H1 (cell line): ENCODE data around the gene ZC3HAV1. TPM values are rescaled to one million over a fixed set of nuclear protein-coding genes. Genes with fewer than 3 reads are reported as not detected.

Source experiments
- CTCF ChIA-PET: fragments of 300-600 bp; sonication (Branson Sonifier 250); formaldehyde crosslinking; loops from one replicate; lab custom pipeline; 2021; ENCODE audit not compliant: partially characterized antibody; lab: Charles Lee
- POLR2A ChIA-PET: fragments of 300-600 bp; sonication (Branson Sonifier 250); formaldehyde crosslinking; loops from one replicate; lab custom pipeline; 2021; ENCODE audit warnings: inconsistent platforms; ENCODE audit not compliant: partially characterized antibody; lab: Charles Lee
- DNase-seq, 2 experiments: peaks; one replicate each; pipeline versions ENCODE4 v3.0.0 to v3.0.0-alpha.2; 2010 to 2022; ENCODE audit warnings: low spot score in 2 of 2, low read depth in 1 of 2, mixed read lengths in 1 of 2
- FAIRE-seq: peaks from 2 replicates; lab custom pipeline; 2011; peaks lifted over from hg19 to GRCh38; lab: Jason Lieb, UNC
- H2AFZ ChIP-seq: 2 replicates; pipeline ENCODE4 v1.8.1; 2012; ENCODE audit warnings: low read length, inconsistent platforms
- H2AK5ac ChIP-seq: 2 replicates; pipeline ENCODE4 v1.6.1; 2013; ENCODE audit warnings: low read depth, low read length
- H2BK120ac ChIP-seq: replicated peaks from 2 replicates; pipeline ENCODE3; 2013; ENCODE audit warnings: low read depth, low read length, inconsistent platforms
- H2BK12ac ChIP-seq: 2 replicates; pipeline ENCODE4 v1.6.1; 2013; ENCODE audit warnings: low read depth, low read length
- H2BK15ac ChIP-seq: 2 replicates; pipeline ENCODE4 v1.6.1; 2013; ENCODE audit warnings: low read length
- H2BK20ac ChIP-seq: 2 replicates; pipeline ENCODE4 v1.6.1; 2013; ENCODE audit warnings: low read length
- H2BK5ac ChIP-seq: 2 replicates; pipeline ENCODE4 v1.6.1; 2013; ENCODE audit warnings: low read depth, low read length
- H3K14ac ChIP-seq: 2 replicates; pipeline ENCODE4 v1.6.1; 2013; ENCODE audit warnings: inconsistent platforms; ENCODE audit not compliant: insufficient read length
- H3K18ac ChIP-seq: 2 replicates; pipeline ENCODE4 v1.6.1; 2013; ENCODE audit warnings: low read length; ENCODE audit errors: extremely low read depth
- H3K23ac ChIP-seq: 2 replicates; pipeline ENCODE4 v1.6.1; 2013; ENCODE audit warnings: inconsistent platforms; ENCODE audit not compliant: insufficient read length
- H3K23me2 ChIP-seq: 2 replicates; pipeline ENCODE4 v1.6.1; 2013; ENCODE audit warnings: low read depth, low read length
- H3K27ac ChIP-seq: 2 replicates; pipeline ENCODE4 v1.6.1; 2011; ENCODE audit warnings: low read depth, low read length, inconsistent platforms
- H3K27me3 ChIP-seq, 4 experiments: replicated peaks in 1 of 4; 1 replicate in 1 of 4; 2 replicates in 3 of 4; pipeline versions ENCODE4 v1.6.1 to v1.8.1; 2011 to 2013; ENCODE audit warnings: low read length in 3 of 4, mild to moderate bottlenecking in 3 of 4, inconsistent platforms in 2 of 4, mixed read lengths in 2 of 4, moderate library complexity in 1 of 4; ENCODE audit not compliant: control insufficient read depth in 3 of 4, insufficient read depth in 3 of 4; ENCODE audit errors: extremely low read depth in 1 of 4
- H3K36me3 ChIP-seq, 4 experiments: 2 replicates each; pipeline versions ENCODE4 v1.6.1 to v1.8.1; 2011 to 2013; ENCODE audit warnings: mild to moderate bottlenecking in 4 of 4, low read length in 3 of 4, moderate library complexity in 2 of 4, control low read depth in 1 of 4, inconsistent platforms in 1 of 4; ENCODE audit not compliant: insufficient read depth in 4 of 4, control insufficient read depth in 2 of 4
- H3K4ac ChIP-seq: replicated peaks from 2 replicates; pipeline ENCODE3; 2013; ENCODE audit warnings: low read length, low read depth, mixed read lengths, inconsistent platforms; ENCODE audit not compliant: insufficient read length
- H3K4me1 ChIP-seq, 4 experiments: replicated peaks in 1 of 4; 1 replicate in 1 of 4; 2 replicates in 3 of 4; pipeline versions ENCODE4 v1.6.1 to v1.8.1; 2011 to 2013; ENCODE audit warnings: low read length in 3 of 4, inconsistent platforms in 2 of 4, mixed read lengths in 1 of 4; ENCODE audit not compliant: insufficient read depth in 4 of 4, control insufficient read depth in 3 of 4
- H3K4me2 ChIP-seq, 2 experiments: 2 replicates each; pipeline versions ENCODE4 v1.6.1 to v1.8.1; 2011 to 2013; ENCODE audit warnings: low read depth in 2 of 2, low read length in 2 of 2, control low read depth in 1 of 2, inconsistent platforms in 1 of 2, mild to moderate bottlenecking in 1 of 2; ENCODE audit not compliant: insufficient read depth in 1 of 2
- H3K4me3 ChIP-seq, 4 experiments: fragments of 200-600, 300-600 bp in 1 of 4; sonication (generic), shearing (Covaris generic), sonication (Bioruptor Twin) in 1 of 4; 2 replicates each; pipeline versions ENCODE4 v1.5.1 to v1.8.1; 2011 to 2016; ENCODE audit warnings: low read length in 4 of 4, low read depth in 3 of 4, control low read depth in 2 of 4, inconsistent platforms in 2 of 4, mild to moderate bottlenecking in 2 of 4, mixed read lengths in 1 of 4, moderate library complexity in 1 of 4; ENCODE audit not compliant: insufficient read depth in 2 of 4; ENCODE audit errors: extremely low read depth in 1 of 4
- H3K56ac ChIP-seq: replicated peaks from 2 replicates; pipeline ENCODE3; 2013; ENCODE audit warnings: low read depth, mild to moderate bottlenecking, mixed read lengths, low read length, inconsistent platforms; ENCODE audit not compliant: insufficient read length
- H3K79me1 ChIP-seq: 2 replicates; pipeline ENCODE4 v1.6.1; 2013; ENCODE audit warnings: low read depth, low read length, control low read depth
- H3K79me2 ChIP-seq, 2 experiments: 2 replicates each; pipeline versions ENCODE4 v1.6.1 to v1.8.1; 2012 to 2013; ENCODE audit warnings: low read length in 2 of 2, mild to moderate bottlenecking in 2 of 2, inconsistent platforms in 1 of 2; ENCODE audit not compliant: insufficient read depth in 2 of 2, control insufficient read depth in 1 of 2
- H3K9ac ChIP-seq, 4 experiments: replicated peaks in 1 of 4; 1 replicate in 1 of 4; 2 replicates in 3 of 4; pipeline versions ENCODE4 v1.6.1 to v1.8.1; 2011 to 2013; ENCODE audit warnings: low read depth in 3 of 4, low read length in 3 of 4, control low read depth in 2 of 4, mild to moderate bottlenecking in 2 of 4, moderate library complexity in 2 of 4, inconsistent platforms in 1 of 4; ENCODE audit errors: extremely low read depth in 1 of 4
- H3K9me3 ChIP-seq, 2 experiments: 2 replicates each; pipeline versions ENCODE4 v1.6.1 to v1.8.1; 2012 to 2013; ENCODE audit warnings: mild to moderate bottlenecking in 2 of 2, moderate library complexity in 2 of 2, control low read depth in 1 of 2, inconsistent platforms in 1 of 2, low read depth in 1 of 2, low read length in 1 of 2, mixed read lengths in 1 of 2; ENCODE audit not compliant: insufficient read depth in 2 of 2
- H4K20me1 ChIP-seq, 2 experiments: replicated peaks in 1 of 2; 2 replicates each; pipeline versions ENCODE3 to v1.8.1; 2011 to 2013; ENCODE audit warnings: inconsistent platforms in 2 of 2, low read length in 2 of 2, mild to moderate bottlenecking in 1 of 2; ENCODE audit not compliant: insufficient read depth in 2 of 2, control insufficient read depth in 1 of 2
- H4K5ac ChIP-seq: 2 replicates; pipeline ENCODE4 v1.6.1; 2013; ENCODE audit warnings: low read length, low read depth, mixed read lengths, inconsistent platforms; ENCODE audit not compliant: insufficient read length
- H4K8ac ChIP-seq: 2 replicates; pipeline ENCODE4 v1.8.0; 2013; ENCODE audit warnings: mild to moderate bottlenecking, moderate library complexity, low read length, inconsistent platforms; ENCODE audit not compliant: insufficient read depth; ENCODE audit errors: extremely low read depth
- H4K91ac ChIP-seq: replicated peaks from 2 replicates; pipeline ENCODE3; 2013; ENCODE audit warnings: low read length, mixed read lengths, inconsistent platforms; ENCODE audit not compliant: insufficient read length
- CEBPB ChIP-seq: IDR thresholded peaks from 2 replicates; pipeline ENCODE4 v1.6.1; 2012; ENCODE audit warnings: low read depth, low read length
- WGBS, 2 experiments: shearing (Covaris generic) in 1 of 2; methylation state at CpG; one replicate each; pipeline versions ENCODE4 v1.1.6 to v1.1.7; 2013 to 2015; ENCODE audit warnings: low lambda C conversion rate in 2 of 2, mixed read lengths in 2 of 2, inconsistent platforms in 1 of 2, low coverage in 1 of 2, missing lambda C conversion rate in 1 of 2; ENCODE audit not compliant: insufficient replicate concordance in 2 of 2, insufficient coverage in 1 of 2, insufficient read length in 1 of 2; ENCODE audit errors: extremely low coverage in 1 of 2, missing lambda C conversion rate in 1 of 2; 5-methylcytosine and 5-hydroxymethylcytosine counted together
- polyA plus RNA-seq, 7 experiments: library from polyadenylated mRNA; depleted of rRNA in 3 of 7; stranded (reverse) in 5 of 7; unstranded in 2 of 7; fragments of >200 nt in 5 of 7; fragments of 200-250 nt in 2 of 7; gene quantifications; 1 replicate in 5 of 7; 2 replicates in 1 of 7; 4 replicates in 1 of 7; pipeline versions ENCODE4 v1.2.1 to v1.2.3, GENCODE V29; 2011 to 2013; ENCODE audit warnings: missing spikeins in 2 of 7, mixed read lengths in 2 of 7
- total RNA-seq: library from RNA; stranded (reverse); fragmentation: NEBNext Ultra II Directional; extraction: Animal tissue kit (Norgen Biotek cat#: 25700); gene quantifications from 2 replicates; pipeline ENCODE4 v1.2.1, GENCODE V29; 2021

The ZC3HAV1 gene
- total and polyA plus RNA-seq, 2 of the 8 experiments (the other 6 are each of a cell fraction or from before 2014, with no cell fraction given): 22.5 to 43.4 TPM

GRCh38 chr7:139111147-139111546, 1.6 kb upstream of the ZC3HAV1 start:
- no peak for TF ChIP-seq CEBPB
- FAIRE-seq: no peak
- no peak overlapping the region for H3K4ac ChIP-seq
- no peaks in the 10 kb centered on the region for H3K36me3 ChIP-seq
- H3K9ac ChIP-seq: no peak overlapping the region
- no peak overlapping the region for H2BK12ac ChIP-seq
- 100% methylated on average over 1 of the region's 1 CpG; no CpG with 5 or more reads in 1 of the 2 experiments for WGBS, 2 experiments
- H2BK20ac ChIP-seq: no peak overlapping the region
- no peak overlapping the region for H3K18ac ChIP-seq
- H3K14ac ChIP-seq: no peak overlapping the region
- ChIA-PET CTCF (interaction anchor here (0.6 kb wide), 1 partner anchor 49 kb away, joined by 3 read pairs; no protein-coding TSS in a partner anchor), POLR2A (no interaction called here)
- no peak overlapping the region for H2AFZ ChIP-seq
- no peak overlapping the region for H4K8ac ChIP-seq
- no peak overlapping the region for H3K27ac ChIP-seq
- H2BK15ac ChIP-seq: no peak overlapping the region
- no peak overlapping the region for H3K4me2 ChIP-seq
- H3K56ac ChIP-seq: no peak overlapping the region
- H4K91ac ChIP-seq: no peak overlapping the region
- H3K9me3 ChIP-seq: no peaks in the 10 kb centered on the region
- H3K4me1 ChIP-seq: peaks cover 0 to 9% (median 5%) of the 10 kb centered on the region in 4 experiments; a peak in 3 of 7 replicates
- no peak overlapping the region for H3K4me3 ChIP-seq
- H4K20me1 ChIP-seq: no peaks in the 10 kb centered on the region
- DNase-seq: no peak
- H3K27me3 ChIP-seq: peaks cover 0 to 7% (median 5%) of the 10 kb centered on the region in 4 experiments; a peak in 5 of 7 replicates
- H3K23ac ChIP-seq: no peak overlapping the region
- H2BK120ac ChIP-seq: no peak overlapping the region
- H3K79me2 ChIP-seq: peaks cover 0 to 16% of the 10 kb centered on the region in 2 experiments; a peak in 2 of 4 replicates
- no peak overlapping the region for H2AK5ac ChIP-seq
- no peak overlapping the region for H4K5ac ChIP-seq
- H3K79me1 ChIP-seq: peaks cover 4% of the 10 kb centered on the region; the same call in 1 of the 2 replicates
- H2BK5ac ChIP-seq: no peak overlapping the region
- H3K23me2 ChIP-seq: peaks cover 12% of the 10 kb centered on the region
